HCT116 (cell line): ENCODE measurements around the gene FRK. TPM values are rescaled to one million over a fixed set of nuclear protein-coding genes. Genes with fewer than 3 reads are reported as not detected.

ENCODE experiments used
- ATAC-seq: fragments of 200-7000 bp; cut with Tn5 transposase; 2 replicates; pipeline ENCODE4 v1.9.1; 2020; ENCODE audit warnings: mild to moderate bottlenecking, moderate library complexity
- BruUV-seq: library from RNA; stranded (reverse); fragments of 400-500 nt; replicated peaks from 2 replicates; lab custom pipeline; 2021; lab: Mats Ljungman, UMichigan
- CTCF ChIA-PET: fragments of 300-600 bp; sonication (Branson Sonifier 250); formaldehyde crosslinking; loops from one replicate; lab custom pipeline; 2021; ENCODE audit warnings: antibody characterized with exemption; lab: Charles Lee
- POLR2A ChIA-PET: fragments of 300-600, 350-600 bp; sonication (Branson Sonifier 250); formaldehyde crosslinking; loops from one replicate; lab custom pipeline; 2021; ENCODE audit warnings: antibody characterized with exemption; lab: Charles Lee
- RAD21 ChIA-PET, 2 experiments: fragments of 300-600 bp; sonication (Branson Sonifier 250); formaldehyde crosslinking; loops; one replicate each; lab custom pipeline; 2023; ENCODE audit warnings: low total read pairs in 2 of 2; ENCODE audit not compliant: uncharacterized antibody in 2 of 2, unreplicated experiment in 2 of 2, low non-redundant PET in 1 of 2; lab: Charles Lee
- DNase-seq: peaks from one replicate; pipeline ENCODE4 v3.0.0-alpha.2; 2010; ENCODE audit warnings: low read depth, low spot score
- H2AFZ ChIP-seq: fragments of 200-600 bp; shearing (Covaris generic), sonication (generic); 2 replicates; pipeline ENCODE4 v1.6.1; 2017; ENCODE audit warnings: low read depth, mixed run types, mixed read lengths, antibody characterized with exemption, low read length; ENCODE audit not compliant: poor library complexity, severe bottlenecking
- H3K27ac ChIP-seq: 2 replicates; pipeline ENCODE4 v1.5.1; 2012; ENCODE audit warnings: low read depth, low read length
- H3K27me3 ChIP-seq: fragments of 200-600 bp; sonication (generic); 2 replicates; pipeline ENCODE4 v1.6.1; 2016; ENCODE audit warnings: mixed run types, low read length, mixed read lengths; ENCODE audit not compliant: insufficient read depth
- H3K36me3 ChIP-seq, 2 experiments: fragments of 200-500 bp in 1 of 2; fragments of 200-600 bp in 1 of 2; sonication (Bioruptor generic) in 1 of 2; sonication (generic) in 1 of 2; 2 replicates each; pipeline versions ENCODE4 v1.5.1 to v1.6.1; 2014 to 2016; ENCODE audit warnings: low read length in 2 of 2, inconsistent platforms in 1 of 2, mixed read lengths in 1 of 2, mixed run types in 1 of 2; ENCODE audit not compliant: insufficient read depth in 2 of 2, control insufficient read depth in 1 of 2
- H3K4me1 ChIP-seq, 2 experiments: fragments of 200-600 bp in 1 of 2; sonication (generic) in 1 of 2; 2 replicates each; pipeline versions ENCODE4 v1.5.1 to v1.6.1; 2012 to 2017; ENCODE audit warnings: low read length in 2 of 2, inconsistent platforms in 1 of 2, mild to moderate bottlenecking in 1 of 2, mixed read lengths in 1 of 2, mixed run types in 1 of 2, moderate library complexity in 1 of 2; ENCODE audit not compliant: insufficient read depth in 2 of 2, control insufficient read depth in 1 of 2
- H3K4me2 ChIP-seq: fragments of 200-600 bp; sonication (generic); 2 replicates; pipeline ENCODE4 v1.6.1; 2017; ENCODE audit warnings: mixed run types, low read length, mixed read lengths
- H3K4me3 ChIP-seq, 2 experiments: fragments of 200-600 bp in 1 of 2; sonication (generic) in 1 of 2; replicated peaks in 1 of 2; 2 replicates each; pipeline ENCODE4 v1.5.1; 2011 to 2016; ENCODE audit warnings: low read length in 2 of 2, control low read depth in 1 of 2, low read depth in 1 of 2, mild to moderate bottlenecking in 1 of 2, mixed read lengths in 1 of 2, mixed run types in 1 of 2
- H3K79me2 ChIP-seq: fragments of 200-600 bp; sonication (generic); 2 replicates; pipeline ENCODE4 v1.6.1; 2017; ENCODE audit warnings: mild to moderate bottlenecking, mixed run types, low read length, moderate library complexity, mixed read lengths; ENCODE audit not compliant: insufficient read depth
- H3K9ac ChIP-seq: fragments of 200-600 bp; sonication (generic); 2 replicates; pipeline ENCODE4 v1.6.1; 2016; ENCODE audit warnings: low read length, mixed read lengths
- H3K9me2 ChIP-seq: fragments of 200-600 bp; sonication (generic), shearing (Covaris generic); 2 replicates; pipeline ENCODE4 v1.6.1; 2017; ENCODE audit warnings: mixed run types, mild to moderate bottlenecking, moderate library complexity; ENCODE audit not compliant: insufficient read depth
- H3K9me3 ChIP-seq, 2 experiments: fragments of 200-500 bp in 1 of 2; fragments of 200-600 bp in 1 of 2; sonication (Bioruptor generic) in 1 of 2; sonication (generic) in 1 of 2; 2 replicates each; pipeline ENCODE4 v1.6.1; 2014 to 2017; ENCODE audit warnings: low read length in 2 of 2, mixed read lengths in 2 of 2, inconsistent platforms in 1 of 2, low read depth in 1 of 2, mild to moderate bottlenecking in 1 of 2, mixed run types in 1 of 2, moderate library complexity in 1 of 2; ENCODE audit not compliant: control insufficient read depth in 1 of 2, insufficient read depth in 1 of 2
- H4K20me1 ChIP-seq: fragments of 200-600 bp; sonication (generic), shearing (Covaris generic); 2 replicates; pipeline ENCODE4 v1.6.1; 2017; ENCODE audit warnings: mixed run types, mild to moderate bottlenecking, moderate library complexity; ENCODE audit not compliant: insufficient read depth
- EGR1 ChIP-seq: IDR thresholded peaks from 2 replicates; pipeline ENCODE4 v1.6.1; 2012; ENCODE audit warnings: low read depth
- ELF1 ChIP-seq: IDR thresholded peaks from 2 replicates; pipeline ENCODE4 v1.6.1; 2012; ENCODE audit warnings: low read depth, borderline replicate concordance
- EZH2 ChIP-seq: fragments of 200-600 bp; sonication (generic); IDR thresholded peaks from 2 replicates; pipeline ENCODE4 v1.6.1; 2017; ENCODE audit warnings: antibody characterized with exemption, mixed run types
- EZH2phosphoT487 ChIP-seq: fragments of 200-600 bp; IDR thresholded peaks from 2 replicates; pipeline ENCODE4 v1.6.1; 2018; ENCODE audit warnings: antibody characterized with exemption, borderline replicate concordance
- FOSL1 ChIP-seq: IDR thresholded peaks from 2 replicates; pipeline ENCODE4 v1.6.1; 2012; ENCODE audit warnings: low read depth
- JUND ChIP-seq: IDR thresholded peaks from 2 replicates; pipeline ENCODE4 v1.6.1; 2012
- MAX ChIP-seq: IDR thresholded peaks from 2 replicates; pipeline ENCODE4 v1.6.1; 2012
- POLR2A ChIP-seq: IDR thresholded peaks from 2 replicates; pipeline ENCODE4 v1.7.0; 2011; ENCODE audit warnings: borderline replicate concordance; ENCODE audit not compliant: insufficient read depth, insufficient read length; ENCODE audit errors: extremely low read depth
- POLR2AphosphoS5 ChIP-seq: IDR thresholded peaks from 2 replicates; pipeline ENCODE4 v1.6.1; 2011; ENCODE audit warnings: mild to moderate bottlenecking, low read depth, low read length, moderate library complexity
- SP1 ChIP-seq: IDR thresholded peaks from 2 replicates; pipeline ENCODE4 v1.6.1; 2012; ENCODE audit warnings: low read depth
- YY1 ChIP-seq: IDR thresholded peaks from 2 replicates; pipeline ENCODE4 v1.6.1; 2011; ENCODE audit warnings: low read length, low read depth, moderate library complexity, mild to moderate bottlenecking; ENCODE audit not compliant: insufficient replicate concordance; ENCODE audit errors: extremely low read depth
- ZBTB33 ChIP-seq: IDR thresholded peaks from 2 replicates; pipeline ENCODE4 v1.6.1; 2011; ENCODE audit warnings: mild to moderate bottlenecking, low read length, moderate library complexity; ENCODE audit not compliant: insufficient replicate concordance; ENCODE audit errors: extremely low read depth
- ZFX ChIP-seq: fragments of 450-650 bp; IDR thresholded peaks from 2 replicates; pipeline ENCODE4 v1.6.1; 2017
- ZNF274 ChIP-seq: fragments of 200-500 bp; sonication (Bioruptor generic); IDR thresholded peaks from 2 replicates; pipeline ENCODE4 v1.6.1; 2014; ENCODE audit warnings: mild to moderate bottlenecking, low read depth, low read length, inconsistent platforms
- intact Hi-C: fragments of 100-400 bp; cut with micrococcal nuclease; formaldehyde crosslinking; loops from 2 replicates; pipeline ENCODE4 v1.10.0; 2022
- total RNA-seq: library from RNA; stranded (reverse); gene quantifications from one replicate; pipeline ENCODE4 v1.2.1, GENCODE V29; 2021; ENCODE audit not compliant: unreplicated experiment
- TF ChIP-seq, protein P1 (sequence below): IDR thresholded peaks from 2 replicates; pipeline ENCODE4 v1.6.1; 2012; ENCODE audit warnings: low read depth
- TF ChIP-seq, protein P2 (sequence below): IDR thresholded peaks from 2 replicates; pipeline ENCODE4 v1.6.1; 2012

FRK gene
- total RNA-seq, 1 experiment from 2014 or later: 3.7 TPM

DNA sequence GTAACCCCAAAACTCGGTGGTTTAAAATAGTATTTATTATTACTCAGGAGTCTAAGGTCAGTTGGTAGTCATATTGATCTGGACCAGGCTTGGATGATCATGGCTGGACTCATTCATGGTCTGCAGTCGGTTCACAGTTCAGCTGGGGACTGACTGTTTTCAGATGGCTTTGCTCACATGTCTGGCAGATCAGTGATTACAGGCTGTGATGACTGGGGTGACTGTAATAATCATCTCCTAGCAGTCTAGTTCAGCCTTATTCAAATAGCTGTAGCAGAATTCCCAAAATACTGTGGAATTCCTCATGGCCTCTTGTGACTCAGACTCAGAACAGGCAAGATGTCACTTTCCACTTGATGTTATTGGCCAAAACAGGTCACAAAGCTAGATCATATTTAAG, 23.6 kb upstream of the FRK start:
- ChIA-PET CTCF (interaction anchor here (1.1 kb wide), 1 partner anchor 13 kb away, joined by 4 read pairs; no protein-coding TSS in a partner anchor), POLR2A (no interaction called here), RAD21 (no interaction called here)
- ATAC-seq (no peak), DNase-seq (no peak)
- Histone ChIP-seq H3K27me3 (no peaks in the 10 kb centered on the region), H4K20me1 (no peaks in the 10 kb centered on the region), H2AFZ (no peak overlapping the region), H3K9me3 (no peaks in the 10 kb centered on the region), H3K9me2 (no peaks in the 10 kb centered on the region), H3K9ac (no peak overlapping the region), H3K4me2 (no peak overlapping the region), H3K79me2 (no peaks in the 10 kb centered on the region), H3K4me3 (no peak overlapping the region), H3K4me1 (no peaks in the 10 kb centered on the region), H3K36me3 (no peaks in the 10 kb centered on the region), H3K27ac (no peak overlapping the region)
- BruUV-seq: no TSS peak
- no peak for TF ChIP-seq ZNF274
- no peak for TF ChIP-seq EGR1
- TF ChIP-seq EZH2phosphoT487: no peak
- no peak for TF ChIP-seq FOSL1
- TF ChIP-seq, protein P1, sequence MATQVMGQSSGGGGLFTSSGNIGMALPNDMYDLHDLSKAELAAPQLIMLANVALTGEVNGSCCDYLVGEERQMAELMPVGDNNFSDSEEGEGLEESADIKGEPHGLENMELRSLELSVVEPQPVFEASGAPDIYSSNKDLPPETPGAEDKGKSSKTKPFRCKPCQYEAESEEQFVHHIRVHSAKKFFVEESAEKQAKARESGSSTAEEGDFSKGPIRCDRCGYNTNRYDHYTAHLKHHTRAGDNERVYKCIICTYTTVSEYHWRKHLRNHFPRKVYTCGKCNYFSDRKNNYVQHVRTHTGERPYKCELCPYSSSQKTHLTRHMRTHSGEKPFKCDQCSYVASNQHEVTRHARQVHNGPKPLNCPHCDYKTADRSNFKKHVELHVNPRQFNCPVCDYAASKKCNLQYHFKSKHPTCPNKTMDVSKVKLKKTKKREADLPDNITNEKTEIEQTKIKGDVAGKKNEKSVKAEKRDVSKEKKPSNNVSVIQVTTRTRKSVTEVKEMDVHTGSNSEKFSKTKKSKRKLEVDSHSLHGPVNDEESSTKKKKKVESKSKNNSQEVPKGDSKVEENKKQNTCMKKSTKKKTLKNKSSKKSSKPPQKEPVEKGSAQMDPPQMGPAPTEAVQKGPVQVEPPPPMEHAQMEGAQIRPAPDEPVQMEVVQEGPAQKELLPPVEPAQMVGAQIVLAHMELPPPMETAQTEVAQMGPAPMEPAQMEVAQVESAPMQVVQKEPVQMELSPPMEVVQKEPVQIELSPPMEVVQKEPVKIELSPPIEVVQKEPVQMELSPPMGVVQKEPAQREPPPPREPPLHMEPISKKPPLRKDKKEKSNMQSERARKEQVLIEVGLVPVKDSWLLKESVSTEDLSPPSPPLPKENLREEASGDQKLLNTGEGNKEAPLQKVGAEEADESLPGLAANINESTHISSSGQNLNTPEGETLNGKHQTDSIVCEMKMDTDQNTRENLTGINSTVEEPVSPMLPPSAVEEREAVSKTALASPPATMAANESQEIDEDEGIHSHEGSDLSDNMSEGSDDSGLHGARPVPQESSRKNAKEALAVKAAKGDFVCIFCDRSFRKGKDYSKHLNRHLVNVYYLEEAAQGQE: no peak
- no peak for TF ChIP-seq POLR2A
- no peak for TF ChIP-seq ZFX
- TF ChIP-seq SP1: no peak
- no peak for TF ChIP-seq MAX
- TF ChIP-seq, protein P2, sequence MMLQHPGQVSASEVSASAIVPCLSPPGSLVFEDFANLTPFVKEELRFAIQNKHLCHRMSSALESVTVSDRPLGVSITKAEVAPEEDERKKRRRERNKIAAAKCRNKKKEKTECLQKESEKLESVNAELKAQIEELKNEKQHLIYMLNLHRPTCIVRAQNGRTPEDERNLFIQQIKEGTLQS: no peak
- no peak for TF ChIP-seq ELF1
- TF ChIP-seq YY1: no peak
- TF ChIP-seq EZH2: no peak
- no peak for TF ChIP-seq JUND
- TF ChIP-seq ZBTB33: no peak
- no peak for TF ChIP-seq POLR2AphosphoS5
- intact Hi-C loops: no loop called here
